BE2C (cell line): ENCODE data around the gene PODXL2.

Source experiments
- DNase-seq: peaks from one replicate; pipeline ENCODE4 v3.0.0-alpha.2; 2020
- H3K27me3 ChIP-seq: fragments of 250-450 bp; sonication (Bioruptor Pico); 2 replicates; pipeline ENCODE4 v1.5.1; 2020; ENCODE audit warnings: mild to moderate bottlenecking
- H3K36me3 ChIP-seq: fragments of 250-450 bp; sonication (Bioruptor Pico); 2 replicates; pipeline ENCODE4 v1.5.1; 2020; ENCODE audit warnings: mild to moderate bottlenecking
- H3K4me1 ChIP-seq: fragments of 250-450 bp; sonication (Bioruptor Pico); 2 replicates; pipeline ENCODE4 v1.5.1; 2020
- H3K4me3 ChIP-seq: 2 replicates; pipeline ENCODE4 v1.5.1; 2011; ENCODE audit warnings: low read depth, low read length
- H3K9me3 ChIP-seq: fragments of 250-450 bp; sonication (Bioruptor Pico); 2 replicates; pipeline ENCODE4 v1.5.1; 2020
- CTCF ChIP-seq: IDR thresholded peaks from 2 replicates; pipeline ENCODE4 v1.5.1; 2012; ENCODE audit warnings: mild to moderate bottlenecking, low read depth, low read length

PODXL2 gene

GRCh38 chr3:127655641-127656040 lies 26.7 kb downstream of the PODXL2 start:
- no peak for DNase-seq
- Histone ChIP-seq H3K4me1 (no peaks in the 10 kb centered on the region; the same call in 1 of the 2 replicates), H3K4me3 (no peak overlapping the region), H3K27me3 (no peaks in the 10 kb centered on the region), H3K36me3 (peaks cover 12% of the 10 kb centered on the region), H3K9me3 (no peaks in the 10 kb centered on the region)
- no peak for TF ChIP-seq CTCF

- DNase-seq: no peak
- Histone ChIP-seq H3K27me3 (no peaks in the 10 kb centered on the region), H3K4me3 (no peak overlapping the region), H3K36me3 (peaks cover 20% of the 10 kb centered on the region), H3K9me3 (no peaks in the 10 kb centered on the region), H3K4me1 (no peaks in the 10 kb centered on the region; the same call in 1 of the 2 replicates)
- no peak for TF ChIP-seq CTCF
Observed at GRCh38 chr3:127656906-127657305, 27.9 kb downstream of the PODXL2 start.

GRCh38 chr3:127658234-127658633 lies 29.2 kb downstream of the PODXL2 start:
- Histone ChIP-seq H3K36me3 (peaks cover 20% of the 10 kb centered on the region), H3K27me3 (no peaks in the 10 kb centered on the region), H3K4me3 (no peak overlapping the region), H3K9me3 (no peaks in the 10 kb centered on the region), H3K4me1 (no peaks in the 10 kb centered on the region; the same call in 1 of the 2 replicates)
- DNase-seq: no peak
- TF ChIP-seq CTCF: no peak

- no peak overlapping the region for H3K4me3 ChIP-seq
- H3K27me3 ChIP-seq: no peaks in the 10 kb centered on the region
- no peak for DNase-seq
- no peaks in the 10 kb centered on the region for H3K9me3 ChIP-seq
- H3K36me3 ChIP-seq: peaks cover 35% of the 10 kb centered on the region
- TF ChIP-seq CTCF: no peak
- H3K4me1 ChIP-seq: no peaks in the 10 kb centered on the region
Observed at GRCh38 chr3:127660621-127661251, 31.8 kb downstream of the PODXL2 start.

GRCh38 chr3:127661600-127661999 lies 32.6 kb downstream of the PODXL2 start:
- Histone ChIP-seq H3K4me3 (no peak overlapping the region), H3K36me3 (peaks cover 35% of the 10 kb centered on the region), H3K9me3 (no peaks in the 10 kb centered on the region), H3K27me3 (no peaks in the 10 kb centered on the region), H3K4me1 (no peaks in the 10 kb centered on the region)
- TF ChIP-seq CTCF: no peak
- DNase-seq: no peak

- Histone ChIP-seq H3K27me3 (no peaks in the 10 kb centered on the region), H3K4me3 (no peak overlapping the region), H3K36me3 (peaks cover 35% of the 10 kb centered on the region), H3K4me1 (no peaks in the 10 kb centered on the region), H3K9me3 (no peaks in the 10 kb centered on the region)
- no peak for DNase-seq
- no peak for TF ChIP-seq CTCF
Observed at GRCh38 chr3:127662001-127662469, 33.0 kb downstream of the PODXL2 start.
